Liver (tissue), 9 donors: ENCODE data around the gene USHBP1. TPM values are rescaled to one million over a fixed set of nuclear protein-coding genes. Genes with fewer than 3 reads are reported as not detected.

Experiments
- DNase-seq: peaks from one replicate; pipeline ENCODE4 v3.0.0-alpha.2; 2017; ENCODE audit warnings: low spot score
- H3K27ac ChIP-seq, 2 donors: one replicate each; pipeline ENCODE4 v1.7.0; 2013; ENCODE audit warnings: inconsistent platforms in 2 of 2, low read length in 2 of 2, control low read depth in 1 of 2, low read depth in 1 of 2, mild to moderate bottlenecking in 1 of 2
- H3K27me3 ChIP-seq, 4 donors: one replicate each; pipeline versions ENCODE4 v1.6.1 to v1.7.0; 2013; ENCODE audit warnings: low read length in 3 of 4, inconsistent platforms in 1 of 4, mild to moderate bottlenecking in 1 of 4, moderate library complexity in 1 of 4; ENCODE audit not compliant: control insufficient read depth in 4 of 4, insufficient read depth in 4 of 4
- H3K36me3 ChIP-seq, 4 donors: one replicate each; pipeline versions ENCODE4 v1.6.1 to v1.7.0; 2013; ENCODE audit warnings: low read length in 3 of 4, mild to moderate bottlenecking in 3 of 4, low read depth in 1 of 4, moderate library complexity in 1 of 4; ENCODE audit not compliant: control insufficient read depth in 4 of 4, insufficient read depth in 3 of 4
- H3K4me1 ChIP-seq, 4 donors: one replicate each; pipeline versions ENCODE4 v1.6.1 to v1.7.0; 2013; ENCODE audit warnings: low read length in 3 of 4, mild to moderate bottlenecking in 3 of 4, moderate library complexity in 1 of 4; ENCODE audit not compliant: control insufficient read depth in 4 of 4, insufficient read depth in 4 of 4
- H3K4me3 ChIP-seq, 3 donors: one replicate each; pipeline versions ENCODE4 v1.6.1 to v1.7.0; 2013; ENCODE audit warnings: low read length in 3 of 3, control low read depth in 1 of 3, low read depth in 1 of 3, mild to moderate bottlenecking in 1 of 3
- H3K9ac ChIP-seq, 2 donors: one replicate each; pipeline ENCODE4 v1.7.0; 2013; ENCODE audit warnings: low read length in 2 of 2, mild to moderate bottlenecking in 2 of 2, moderate library complexity in 2 of 2, control low read depth in 1 of 2, low read depth in 1 of 2
- H3K9me3 ChIP-seq, 4 donors: one replicate each; pipeline versions ENCODE4 v1.6.1 to v1.7.0; 2013; ENCODE audit warnings: low read length in 3 of 4; ENCODE audit not compliant: control insufficient read depth in 4 of 4
- ATF3 ChIP-seq: IDR thresholded peaks from 2 replicates; pipeline ENCODE4 v1.6.1; 2016; ENCODE audit warnings: antibody characterized with exemption
- CTCF ChIP-seq: fragments of 150-350 bp; IDR thresholded peaks from 2 replicates; pipeline ENCODE4 v1.5.1; 2017; ENCODE audit warnings: improper control_type of control experiment, low read depth, low read length; ENCODE audit not compliant: missing input control
- EGR1 ChIP-seq, 2 donors: IDR thresholded peaks; 2 replicates each; pipeline ENCODE4 v1.6.1; 2016 to 2018; ENCODE audit warnings: antibody characterized with exemption in 2 of 2, low read depth in 2 of 2
- FOXA1 ChIP-seq: IDR thresholded peaks from 2 replicates; pipeline ENCODE4 v1.6.1; 2016; ENCODE audit warnings: antibody characterized with exemption
- FOXA2 ChIP-seq: IDR thresholded peaks from 2 replicates; pipeline ENCODE4 v1.6.1; 2016; ENCODE audit warnings: antibody characterized with exemption
- GABPA ChIP-seq, 2 donors: IDR thresholded peaks in 1 of 2; conservative IDR thresholded peaks in 1 of 2; 2 replicates each; pipeline ENCODE4 v1.6.1; 2016; ENCODE audit warnings: antibody characterized with exemption in 2 of 2, mild to moderate bottlenecking in 1 of 2, moderate library complexity in 1 of 2
- HNF4A ChIP-seq, 2 donors: conservative IDR thresholded peaks; 2 replicates each; pipeline ENCODE4 v1.6.1; 2016; ENCODE audit warnings: antibody characterized with exemption in 2 of 2, mild to moderate bottlenecking in 2 of 2
- HNF4G ChIP-seq: IDR thresholded peaks from 2 replicates; pipeline ENCODE4 v1.6.1; 2016; ENCODE audit warnings: antibody characterized with exemption
- JUND ChIP-seq, 2 donors: IDR thresholded peaks; 2 replicates each; pipeline ENCODE4 v1.6.1; 2016; ENCODE audit warnings: antibody characterized with exemption in 2 of 2
- MAX ChIP-seq: IDR thresholded peaks from 2 replicates; pipeline ENCODE4 v1.6.1; 2016; ENCODE audit warnings: antibody characterized with exemption
- NR2F2 ChIP-seq: IDR thresholded peaks from 2 replicates; pipeline ENCODE4 v1.6.1; 2016; ENCODE audit warnings: antibody characterized with exemption
- RAD21 ChIP-seq, 2 donors: IDR thresholded peaks; 2 replicates each; pipeline ENCODE4 v1.6.1; 2016; ENCODE audit warnings: antibody characterized with exemption in 2 of 2, mild to moderate bottlenecking in 2 of 2
- RXRA ChIP-seq, 2 donors: IDR thresholded peaks; 2 replicates each; pipeline ENCODE4 v1.6.1; 2017 to 2018; ENCODE audit warnings: antibody characterized with exemption in 2 of 2, mild to moderate bottlenecking in 1 of 2
- SP1 ChIP-seq: IDR thresholded peaks from 2 replicates; pipeline ENCODE4 v1.6.1; 2018; ENCODE audit warnings: antibody characterized with exemption, mild to moderate bottlenecking
- TAF1 ChIP-seq: conservative IDR thresholded peaks from 2 replicates; pipeline ENCODE4 v1.6.1; 2016; ENCODE audit warnings: antibody characterized with exemption, mild to moderate bottlenecking
- YY1 ChIP-seq: IDR thresholded peaks from 2 replicates; pipeline ENCODE4 v1.6.1; 2016; ENCODE audit warnings: antibody characterized with exemption, mild to moderate bottlenecking
- WGBS: extraction: QIAGEN DNeasy Blood & Tissue Kit; methylation state at CpG from one replicate; pipeline ENCODE4 v1.1.7; 2013; 5-methylcytosine and 5-hydroxymethylcytosine counted together
- polyA plus RNA-seq, 2 donors: library from polyadenylated mRNA; stranded (reverse) in 1 of 2; unstranded in 1 of 2; fragments of 200-250 nt in 1 of 2; fragments of >200 nt in 1 of 2; fragmentation: Nextera tagmentation in 1 of 2; extraction: Ambion mirVana in 1 of 2; gene quantifications; one replicate each; pipeline versions ENCODE4 v1.2.1 to v1.2.3, GENCODE V29; 2013 to 2015
- total RNA-seq, 2 donors: library from RNA; depleted of rRNA; stranded (reverse); fragments of >200 nt; gene quantifications; one replicate each; pipeline ENCODE4 v1.2.3, GENCODE V29; 2014
- TF ChIP-seq, protein P1 (sequence below): IDR thresholded peaks from 2 replicates; pipeline ENCODE4 v1.6.1; 2016; ENCODE audit warnings: antibody characterized with exemption, mild to moderate bottlenecking
- TF ChIP-seq, protein P2 (sequence below): IDR thresholded peaks from 2 replicates; pipeline ENCODE4 v1.6.1; 2016; ENCODE audit warnings: antibody characterized with exemption
- donor health status: healthy.
- donor health status: healthy.
- donor health status: healthy.
- donor health status: healthy.
- donor health status: healthy.

USHBP1 gene
- total and polyA plus RNA-seq, 4 donors: 1.2 to 2.6 (median 1.9) TPM

- no peak overlapping the region for H3K27ac ChIP-seq
- H3K27me3 ChIP-seq: no peaks in the 10 kb centered on the region
- H3K4me3 ChIP-seq: no peak overlapping the region
- H3K9ac ChIP-seq: no peak overlapping the region
- TF ChIP-seq HNF4G (no peak), RXRA (IDR thresholded peaks at IDR 0.05) (no peak), EGR1 (IDR thresholded peaks at IDR 0.05; ENCODE audit: low read depth in 2 of 2) (no peak), ATF3 (no peak), FOXA1 (no peak), FOXA2 (no peak), HNF4A (conservative IDR thresholded peaks at IDR 0.05) (no peak), SP1 (no peak), JUND (IDR thresholded peaks at IDR 0.05) (no peak), CTCF (no peak), MAX (no peak), NR2F2 (no peak), GABPA (IDR thresholded peaks at IDR 0.05 in 1 of 2, conservative IDR thresholded peaks at IDR 0.05 in 1 of 2) (no peak), YY1 (no peak), RAD21 (IDR thresholded peaks at IDR 0.05) (no peak)
- TF ChIP-seq, protein P1, sequence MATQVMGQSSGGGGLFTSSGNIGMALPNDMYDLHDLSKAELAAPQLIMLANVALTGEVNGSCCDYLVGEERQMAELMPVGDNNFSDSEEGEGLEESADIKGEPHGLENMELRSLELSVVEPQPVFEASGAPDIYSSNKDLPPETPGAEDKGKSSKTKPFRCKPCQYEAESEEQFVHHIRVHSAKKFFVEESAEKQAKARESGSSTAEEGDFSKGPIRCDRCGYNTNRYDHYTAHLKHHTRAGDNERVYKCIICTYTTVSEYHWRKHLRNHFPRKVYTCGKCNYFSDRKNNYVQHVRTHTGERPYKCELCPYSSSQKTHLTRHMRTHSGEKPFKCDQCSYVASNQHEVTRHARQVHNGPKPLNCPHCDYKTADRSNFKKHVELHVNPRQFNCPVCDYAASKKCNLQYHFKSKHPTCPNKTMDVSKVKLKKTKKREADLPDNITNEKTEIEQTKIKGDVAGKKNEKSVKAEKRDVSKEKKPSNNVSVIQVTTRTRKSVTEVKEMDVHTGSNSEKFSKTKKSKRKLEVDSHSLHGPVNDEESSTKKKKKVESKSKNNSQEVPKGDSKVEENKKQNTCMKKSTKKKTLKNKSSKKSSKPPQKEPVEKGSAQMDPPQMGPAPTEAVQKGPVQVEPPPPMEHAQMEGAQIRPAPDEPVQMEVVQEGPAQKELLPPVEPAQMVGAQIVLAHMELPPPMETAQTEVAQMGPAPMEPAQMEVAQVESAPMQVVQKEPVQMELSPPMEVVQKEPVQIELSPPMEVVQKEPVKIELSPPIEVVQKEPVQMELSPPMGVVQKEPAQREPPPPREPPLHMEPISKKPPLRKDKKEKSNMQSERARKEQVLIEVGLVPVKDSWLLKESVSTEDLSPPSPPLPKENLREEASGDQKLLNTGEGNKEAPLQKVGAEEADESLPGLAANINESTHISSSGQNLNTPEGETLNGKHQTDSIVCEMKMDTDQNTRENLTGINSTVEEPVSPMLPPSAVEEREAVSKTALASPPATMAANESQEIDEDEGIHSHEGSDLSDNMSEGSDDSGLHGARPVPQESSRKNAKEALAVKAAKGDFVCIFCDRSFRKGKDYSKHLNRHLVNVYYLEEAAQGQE: no peak
- TF ChIP-seq, protein P2, sequence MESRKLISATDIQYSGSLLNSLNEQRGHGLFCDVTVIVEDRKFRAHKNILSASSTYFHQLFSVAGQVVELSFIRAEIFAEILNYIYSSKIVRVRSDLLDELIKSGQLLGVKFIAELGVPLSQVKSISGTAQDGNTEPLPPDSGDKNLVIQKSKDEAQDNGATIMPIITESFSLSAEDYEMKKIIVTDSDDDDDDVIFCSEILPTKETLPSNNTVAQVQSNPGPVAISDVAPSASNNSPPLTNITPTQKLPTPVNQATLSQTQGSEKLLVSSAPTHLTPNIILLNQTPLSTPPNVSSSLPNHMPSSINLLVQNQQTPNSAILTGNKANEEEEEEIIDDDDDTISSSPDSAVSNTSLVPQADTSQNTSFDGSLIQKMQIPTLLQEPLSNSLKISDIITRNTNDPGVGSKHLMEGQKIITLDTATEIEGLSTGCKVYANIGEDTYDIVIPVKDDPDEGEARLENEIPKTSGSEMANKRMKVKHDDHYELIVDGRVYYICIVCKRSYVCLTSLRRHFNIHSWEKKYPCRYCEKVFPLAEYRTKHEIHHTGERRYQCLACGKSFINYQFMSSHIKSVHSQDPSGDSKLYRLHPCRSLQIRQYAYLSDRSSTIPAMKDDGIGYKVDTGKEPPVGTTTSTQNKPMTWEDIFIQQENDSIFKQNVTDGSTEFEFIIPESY: no peak
- no peak for DNase-seq
- H3K4me1 ChIP-seq: peaks cover 3 to 11% (median 10%) of the 10 kb centered on the region in 4 donors
- H3K9me3 ChIP-seq: no peaks in the 10 kb centered on the region
- 82% methylated on average over 12 of the region's 12 CpGs for WGBS
- H3K36me3 ChIP-seq: peaks cover 0 to 11% (median 5%) of the 10 kb centered on the region in 4 donors
Observed at GRCh38 chr19:17266589-17266974, 2.0 kb upstream of the USHBP1 start.

- H3K9ac ChIP-seq: no peak overlapping the region
- H3K9me3 ChIP-seq: no peaks in the 10 kb centered on the region
- peaks cover 3 to 11% (median 10%) of the 10 kb centered on the region in 4 donors for H3K4me1 ChIP-seq
- H3K36me3 ChIP-seq: peaks cover 0 to 6% (median under 1%) of the 10 kb centered on the region in 4 donors
- no peaks in the 10 kb centered on the region for H3K27me3 ChIP-seq
- no peak overlapping the region for H3K27ac ChIP-seq
- no peak for DNase-seq
- 93% methylated on average over 7 of the region's 7 CpGs for WGBS
- H3K4me3 ChIP-seq: no peak overlapping the region
- no peak for TF ChIP-seq RAD21 (IDR thresholded peaks at IDR 0.05)
- TF ChIP-seq RXRA (IDR thresholded peaks at IDR 0.05): no peak
- TF ChIP-seq YY1: no peak
- no peak for TF ChIP-seq HNF4A (conservative IDR thresholded peaks at IDR 0.05)
- TF ChIP-seq, protein P2: no peak
- TF ChIP-seq TAF1: no peak
- no peak for TF ChIP-seq CTCF
- TF ChIP-seq GABPA (IDR thresholded peaks at IDR 0.05 in 1 of 2, conservative IDR thresholded peaks at IDR 0.05 in 1 of 2): no peak
- no peak for TF ChIP-seq JUND (IDR thresholded peaks at IDR 0.05)
Observed at GRCh38 chr19:17266026-17266425, 1.5 kb upstream of the USHBP1 start.
